RWPE1 (cell line): ENCODE measurements around the gene NTN1.
A peak's percentile ranks its signal among the peaks of the same experiment; 100 is the strongest.

Experiments used
- CTCF ChIA-PET: fragments of 350-600 bp; sonication (Branson Sonifier 250); formaldehyde crosslinking; extraction: SDS; loops from one replicate; lab custom pipeline; 2021; lab: Yijun Ruan, JAX
- POLR2A ChIA-PET: fragments of 400-600 bp; formaldehyde crosslinking; extraction: SDS; loops from one replicate; lab custom pipeline; 2020; ENCODE audit warnings: antibody characterized with exemption; ENCODE audit not compliant: low non-redundant PET; lab: Yijun Ruan, JAX
- DNase-seq: peaks from one replicate; pipeline ENCODE4 v3.0.0; 2012; ENCODE audit warnings: low spot score
- H3K27ac ChIP-seq: fragments of 450-650 bp; 2 replicates; pipeline ENCODE4 v1.5.1; 2017
- TF ChIP-seq, protein P1 (sequence below): fragments of 450-650 bp; conservative IDR thresholded peaks from 2 replicates; pipeline ENCODE4 v1.5.1; 2017; ENCODE audit warnings: low read depth, mild to moderate bottlenecking

NTN1 gene

DNA sequence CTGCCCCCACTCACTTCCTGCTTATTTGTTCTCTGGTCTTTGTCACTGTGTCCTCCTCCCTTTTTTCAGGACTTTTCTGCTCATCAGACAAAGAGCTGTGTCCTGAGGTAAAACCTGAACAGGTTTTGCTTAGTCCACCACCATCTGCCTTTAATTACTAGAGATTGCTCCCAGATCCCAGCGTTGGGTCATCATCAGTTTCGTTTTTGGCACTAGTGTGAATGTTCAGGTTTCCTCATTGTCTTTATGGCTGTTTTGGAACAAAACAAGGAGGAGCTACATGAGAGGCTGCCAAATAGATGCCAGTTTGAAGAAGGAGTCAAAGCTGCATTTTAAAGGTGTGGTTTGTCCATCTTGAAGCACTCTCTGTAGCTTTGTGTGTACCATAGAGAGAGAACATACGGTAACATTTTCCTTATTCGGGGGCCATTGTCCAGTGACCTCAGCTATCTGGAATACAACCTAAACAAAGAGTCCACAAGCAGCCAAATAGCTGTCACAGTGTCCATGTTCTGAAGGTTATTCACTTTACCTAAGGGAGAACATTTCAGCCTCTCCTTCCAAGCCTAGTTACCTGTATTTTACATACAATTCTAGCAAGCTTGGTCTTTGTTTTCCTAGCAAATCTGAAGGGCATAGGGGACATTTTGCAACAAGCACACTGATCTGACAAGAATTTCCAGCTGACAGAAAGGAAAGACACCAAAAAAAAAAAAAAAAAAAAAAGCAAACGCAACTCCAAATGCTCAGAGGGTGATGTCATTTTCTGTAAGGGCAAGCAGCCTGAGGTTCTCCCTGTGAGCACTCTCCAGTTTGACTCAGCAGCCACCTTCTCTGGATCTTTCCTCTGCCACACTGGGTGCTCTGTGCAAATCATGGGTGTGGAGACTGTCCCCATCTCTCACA lies 196.1 kb downstream of the NTN1 start:
- ChIA-PET CTCF (interaction anchor here (0.6 kb wide), 2 partner anchors 471 to 552 kb away, joined by 4 to 6 read pairs; no protein-coding TSS in a partner anchor), POLR2A (interaction anchor here (0.6 kb wide), 1 partner anchor 344 kb away, joined by 7 read pairs; no protein-coding TSS in a partner anchor)
- H3K27ac ChIP-seq: no peak overlapping the region
- TF ChIP-seq, protein P1, sequence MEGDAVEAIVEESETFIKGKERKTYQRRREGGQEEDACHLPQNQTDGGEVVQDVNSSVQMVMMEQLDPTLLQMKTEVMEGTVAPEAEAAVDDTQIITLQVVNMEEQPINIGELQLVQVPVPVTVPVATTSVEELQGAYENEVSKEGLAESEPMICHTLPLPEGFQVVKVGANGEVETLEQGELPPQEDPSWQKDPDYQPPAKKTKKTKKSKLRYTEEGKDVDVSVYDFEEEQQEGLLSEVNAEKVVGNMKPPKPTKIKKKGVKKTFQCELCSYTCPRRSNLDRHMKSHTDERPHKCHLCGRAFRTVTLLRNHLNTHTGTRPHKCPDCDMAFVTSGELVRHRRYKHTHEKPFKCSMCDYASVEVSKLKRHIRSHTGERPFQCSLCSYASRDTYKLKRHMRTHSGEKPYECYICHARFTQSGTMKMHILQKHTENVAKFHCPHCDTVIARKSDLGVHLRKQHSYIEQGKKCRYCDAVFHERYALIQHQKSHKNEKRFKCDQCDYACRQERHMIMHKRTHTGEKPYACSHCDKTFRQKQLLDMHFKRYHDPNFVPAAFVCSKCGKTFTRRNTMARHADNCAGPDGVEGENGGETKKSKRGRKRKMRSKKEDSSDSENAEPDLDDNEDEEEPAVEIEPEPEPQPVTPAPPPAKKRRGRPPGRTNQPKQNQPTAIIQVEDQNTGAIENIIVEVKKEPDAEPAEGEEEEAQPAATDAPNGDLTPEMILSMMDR: no peak
- DNase-seq: peak; percentile 25

DNA sequence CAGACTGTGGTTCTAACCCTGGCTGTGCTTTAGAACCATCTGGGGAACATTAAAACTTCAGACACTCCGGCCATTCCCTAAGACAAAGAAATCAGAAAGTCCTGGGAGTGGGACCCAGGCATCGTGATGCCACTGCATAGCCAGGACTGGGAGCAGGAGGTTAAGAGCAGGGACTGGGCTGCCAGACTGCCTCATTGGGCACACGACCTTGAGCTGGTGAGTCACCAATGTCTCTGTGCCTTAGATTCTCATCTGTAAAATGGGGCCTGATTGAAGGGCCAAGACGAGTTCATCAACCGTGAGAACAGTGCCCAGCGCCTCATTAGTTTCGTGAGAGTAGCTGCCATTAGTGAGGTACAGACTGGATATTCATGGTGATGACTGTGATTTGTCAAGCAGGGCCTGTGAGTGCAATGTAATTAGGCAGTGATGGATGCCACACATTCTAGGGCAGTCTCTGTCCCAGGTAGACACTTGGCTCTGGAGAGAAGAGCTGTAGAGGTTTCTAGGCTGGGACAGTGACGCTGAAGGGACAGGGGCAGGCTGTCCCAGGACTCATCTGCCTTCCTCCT lies 196.8 kb downstream of the NTN1 start:
- CTCF ChIA-PET: interaction anchor here (0.6 kb wide), 1 partner anchor 552 kb away, joined by 4 read pairs; no protein-coding TSS in a partner anchor
- TF ChIP-seq, protein P1: no peak
- POLR2A ChIA-PET: no interaction called here
- H3K27ac ChIP-seq: no peak overlapping the region
- DNase-seq: no peak

DNA sequence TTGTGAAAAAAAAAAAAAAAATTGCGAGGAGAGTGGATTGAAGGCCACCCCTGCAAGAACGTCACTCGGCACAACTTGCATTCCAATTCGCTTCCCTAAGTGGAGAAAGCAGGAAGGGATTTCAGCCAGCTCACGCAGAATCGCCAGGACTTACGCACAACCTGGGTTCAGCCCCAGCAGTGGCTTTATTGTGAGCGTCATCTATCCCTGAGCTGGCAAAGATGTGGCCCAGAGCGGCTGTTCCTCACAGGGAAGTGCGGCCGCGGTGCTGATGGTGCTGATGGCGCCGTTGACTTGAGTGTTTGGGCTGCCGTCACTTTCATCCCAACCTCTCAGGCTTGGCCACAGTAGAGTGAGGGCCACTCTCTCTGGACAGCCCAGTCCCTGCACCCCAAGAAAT lies 197.6 kb downstream of the NTN1 start:
- ChIA-PET POLR2A (no interaction called here), CTCF (interaction anchor here (0.6 kb wide), 1 partner anchor 136 kb away, joined by 3 read pairs; no protein-coding TSS in a partner anchor)
- no peak for DNase-seq
- H3K27ac ChIP-seq: no peak overlapping the region
- TF ChIP-seq, protein P1: no peak

DNA sequence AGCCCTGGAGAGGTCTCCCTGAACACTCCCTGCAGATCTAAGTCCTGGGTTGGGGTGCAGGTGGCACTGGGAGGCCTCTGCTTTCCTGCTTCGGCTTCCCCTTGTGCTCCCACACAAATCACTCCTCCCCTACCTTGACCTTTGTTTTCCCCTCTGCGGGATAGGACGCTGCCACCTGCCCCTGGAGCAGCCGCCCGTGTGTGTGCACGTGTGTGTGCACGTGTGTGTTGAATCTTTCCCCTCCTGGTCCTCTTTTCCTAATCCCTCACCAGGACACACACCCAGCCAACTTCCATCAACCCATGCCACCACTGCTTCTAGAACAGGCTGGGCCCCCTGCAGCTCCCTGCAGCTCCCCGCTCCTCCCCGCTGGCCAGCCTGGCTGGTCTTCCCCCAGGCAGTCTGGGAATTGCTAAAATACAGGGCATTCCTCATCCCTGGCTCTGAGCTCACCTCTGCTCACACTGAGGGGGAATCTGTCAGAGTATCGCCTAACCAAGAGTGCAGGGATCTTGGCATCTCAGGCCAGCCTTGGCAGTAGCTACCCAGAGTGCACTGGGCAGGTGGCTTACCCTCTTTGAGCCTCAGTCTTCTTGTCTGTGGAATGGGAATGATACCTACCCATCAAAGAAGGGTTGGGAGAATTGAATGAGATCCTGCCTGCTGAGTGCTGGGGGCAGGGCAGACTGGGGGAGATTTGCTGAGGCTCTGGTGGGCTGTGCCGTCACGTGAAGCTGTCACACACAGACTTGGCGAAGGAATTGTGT lies 198.5 kb downstream of the NTN1 start:
- DNase-seq: no peak
- TF ChIP-seq, protein P1: no peak
- CTCF ChIA-PET: interaction anchor here (0.7 kb wide), 1 partner anchor 13 kb away, joined by 3 read pairs; no protein-coding TSS in a partner anchor
- H3K27ac ChIP-seq: no peak overlapping the region
- POLR2A ChIA-PET: no interaction called here

GRCh38 chr17:9220398-9221146 lies 199.3 kb downstream of the NTN1 start:
- no peak overlapping the region for H3K27ac ChIP-seq
- TF ChIP-seq, protein P1: no peak
- POLR2A ChIA-PET: no interaction called here
- CTCF ChIA-PET: interaction anchor here (0.6 to 0.7 kb wide), 2 partner anchors 12 to 434 kb away, joined by 3 read pairs; no protein-coding TSS in a partner anchor
- DNase-seq: no peak
